HCT116 (cell line): Measurements from ENCODE around the gene RFPL2. TPM values are rescaled to one million over a fixed set of nuclear protein-coding genes. Genes with fewer than 3 reads are reported as not detected.

Experiments
- ATAC-seq: fragments of 200-7000 bp; cut with Tn5 transposase; 2 replicates; pipeline ENCODE4 v1.9.1; 2020; ENCODE audit warnings: mild to moderate bottlenecking, moderate library complexity
- BruUV-seq: library from RNA; stranded (reverse); fragments of 400-500 nt; replicated peaks from 2 replicates; lab custom pipeline; 2021; lab: Mats Ljungman, UMichigan
- CTCF ChIA-PET: fragments of 300-600 bp; sonication (Branson Sonifier 250); formaldehyde crosslinking; loops from one replicate; lab custom pipeline; 2021; ENCODE audit warnings: antibody characterized with exemption; lab: Charles Lee
- POLR2A ChIA-PET: fragments of 300-600, 350-600 bp; sonication (Branson Sonifier 250); formaldehyde crosslinking; loops from one replicate; lab custom pipeline; 2021; ENCODE audit warnings: antibody characterized with exemption; lab: Charles Lee
- RAD21 ChIA-PET, 2 experiments: fragments of 300-600 bp; sonication (Branson Sonifier 250); formaldehyde crosslinking; loops; one replicate each; lab custom pipeline; 2023; ENCODE audit warnings: low total read pairs in 2 of 2; ENCODE audit not compliant: uncharacterized antibody in 2 of 2, unreplicated experiment in 2 of 2, low non-redundant PET in 1 of 2; lab: Charles Lee
- DNase-seq: peaks from one replicate; pipeline ENCODE4 v3.0.0-alpha.2; 2010; ENCODE audit warnings: low read depth, low spot score
- H2AFZ ChIP-seq: fragments of 200-600 bp; shearing (Covaris generic), sonication (generic); 2 replicates; pipeline ENCODE4 v1.6.1; 2017; ENCODE audit warnings: low read depth, mixed run types, mixed read lengths, antibody characterized with exemption, low read length; ENCODE audit not compliant: poor library complexity, severe bottlenecking
- H3K27ac ChIP-seq: 2 replicates; pipeline ENCODE4 v1.5.1; 2012; ENCODE audit warnings: low read depth, low read length
- H3K27me3 ChIP-seq: fragments of 200-600 bp; sonication (generic); 2 replicates; pipeline ENCODE4 v1.6.1; 2016; ENCODE audit warnings: mixed run types, low read length, mixed read lengths; ENCODE audit not compliant: insufficient read depth
- H3K36me3 ChIP-seq, 2 experiments: fragments of 200-500 bp in 1 of 2; fragments of 200-600 bp in 1 of 2; sonication (Bioruptor generic) in 1 of 2; sonication (generic) in 1 of 2; 2 replicates each; pipeline versions ENCODE4 v1.5.1 to v1.6.1; 2014 to 2016; ENCODE audit warnings: low read length in 2 of 2, inconsistent platforms in 1 of 2, mixed read lengths in 1 of 2, mixed run types in 1 of 2; ENCODE audit not compliant: insufficient read depth in 2 of 2, control insufficient read depth in 1 of 2
- H3K4me1 ChIP-seq, 2 experiments: fragments of 200-600 bp in 1 of 2; sonication (generic) in 1 of 2; 2 replicates each; pipeline versions ENCODE4 v1.5.1 to v1.6.1; 2012 to 2017; ENCODE audit warnings: low read length in 2 of 2, inconsistent platforms in 1 of 2, mild to moderate bottlenecking in 1 of 2, mixed read lengths in 1 of 2, mixed run types in 1 of 2, moderate library complexity in 1 of 2; ENCODE audit not compliant: insufficient read depth in 2 of 2, control insufficient read depth in 1 of 2
- H3K4me2 ChIP-seq: fragments of 200-600 bp; sonication (generic); 2 replicates; pipeline ENCODE4 v1.6.1; 2017; ENCODE audit warnings: mixed run types, low read length, mixed read lengths
- H3K4me3 ChIP-seq, 2 experiments: fragments of 200-600 bp in 1 of 2; sonication (generic) in 1 of 2; replicated peaks in 1 of 2; 2 replicates each; pipeline ENCODE4 v1.5.1; 2011 to 2016; ENCODE audit warnings: low read length in 2 of 2, control low read depth in 1 of 2, low read depth in 1 of 2, mild to moderate bottlenecking in 1 of 2, mixed read lengths in 1 of 2, mixed run types in 1 of 2
- H3K79me2 ChIP-seq: fragments of 200-600 bp; sonication (generic); 2 replicates; pipeline ENCODE4 v1.6.1; 2017; ENCODE audit warnings: mild to moderate bottlenecking, mixed run types, low read length, moderate library complexity, mixed read lengths; ENCODE audit not compliant: insufficient read depth
- H3K9ac ChIP-seq: fragments of 200-600 bp; sonication (generic); 2 replicates; pipeline ENCODE4 v1.6.1; 2016; ENCODE audit warnings: low read length, mixed read lengths
- H3K9me2 ChIP-seq: fragments of 200-600 bp; sonication (generic), shearing (Covaris generic); 2 replicates; pipeline ENCODE4 v1.6.1; 2017; ENCODE audit warnings: mixed run types, mild to moderate bottlenecking, moderate library complexity; ENCODE audit not compliant: insufficient read depth
- H3K9me3 ChIP-seq, 2 experiments: fragments of 200-500 bp in 1 of 2; fragments of 200-600 bp in 1 of 2; sonication (Bioruptor generic) in 1 of 2; sonication (generic) in 1 of 2; 2 replicates each; pipeline ENCODE4 v1.6.1; 2014 to 2017; ENCODE audit warnings: low read length in 2 of 2, mixed read lengths in 2 of 2, inconsistent platforms in 1 of 2, low read depth in 1 of 2, mild to moderate bottlenecking in 1 of 2, mixed run types in 1 of 2, moderate library complexity in 1 of 2; ENCODE audit not compliant: control insufficient read depth in 1 of 2, insufficient read depth in 1 of 2
- H4K20me1 ChIP-seq: fragments of 200-600 bp; sonication (generic), shearing (Covaris generic); 2 replicates; pipeline ENCODE4 v1.6.1; 2017; ENCODE audit warnings: mixed run types, mild to moderate bottlenecking, moderate library complexity; ENCODE audit not compliant: insufficient read depth
- CEBPB ChIP-seq: IDR thresholded peaks from 2 replicates; pipeline ENCODE4 v1.6.1; 2012; ENCODE audit warnings: low read depth
- ELF1 ChIP-seq: IDR thresholded peaks from 2 replicates; pipeline ENCODE4 v1.6.1; 2012; ENCODE audit warnings: low read depth, borderline replicate concordance
- EZH2 ChIP-seq: fragments of 200-600 bp; sonication (generic); IDR thresholded peaks from 2 replicates; pipeline ENCODE4 v1.6.1; 2017; ENCODE audit warnings: antibody characterized with exemption, mixed run types
- FOSL1 ChIP-seq: IDR thresholded peaks from 2 replicates; pipeline ENCODE4 v1.6.1; 2012; ENCODE audit warnings: low read depth
- JUND ChIP-seq: IDR thresholded peaks from 2 replicates; pipeline ENCODE4 v1.6.1; 2012
- POLR2AphosphoS5 ChIP-seq: IDR thresholded peaks from 2 replicates; pipeline ENCODE4 v1.6.1; 2011; ENCODE audit warnings: mild to moderate bottlenecking, low read depth, low read length, moderate library complexity
- SIN3A ChIP-seq: IDR thresholded peaks from 2 replicates; pipeline ENCODE4 v1.6.1; 2012; ENCODE audit warnings: low read depth
- SP1 ChIP-seq: IDR thresholded peaks from 2 replicates; pipeline ENCODE4 v1.6.1; 2012; ENCODE audit warnings: low read depth
- SRF ChIP-seq: IDR thresholded peaks from 2 replicates; pipeline ENCODE4 v1.6.1; 2012; ENCODE audit warnings: low read depth
- YY1 ChIP-seq: IDR thresholded peaks from 2 replicates; pipeline ENCODE4 v1.6.1; 2011; ENCODE audit warnings: low read length, low read depth, moderate library complexity, mild to moderate bottlenecking; ENCODE audit not compliant: insufficient replicate concordance; ENCODE audit errors: extremely low read depth
- ZFX ChIP-seq: fragments of 450-650 bp; IDR thresholded peaks from 2 replicates; pipeline ENCODE4 v1.6.1; 2017
- ZNF274 ChIP-seq: fragments of 200-500 bp; sonication (Bioruptor generic); IDR thresholded peaks from 2 replicates; pipeline ENCODE4 v1.6.1; 2014; ENCODE audit warnings: mild to moderate bottlenecking, low read depth, low read length, inconsistent platforms
- intact Hi-C: fragments of 100-400 bp; cut with micrococcal nuclease; formaldehyde crosslinking; loops from 2 replicates; pipeline ENCODE4 v1.10.0; 2022
- total RNA-seq: library from RNA; stranded (reverse); gene quantifications from one replicate; pipeline ENCODE4 v1.2.1, GENCODE V29; 2021; ENCODE audit not compliant: unreplicated experiment
- TF ChIP-seq, protein P1 (sequence below): IDR thresholded peaks from 2 replicates; pipeline ENCODE4 v1.6.1; 2012
- TF ChIP-seq, protein P2 (sequence below), 3 experiments: fragments of 200-600 bp in 1 of 3; sonication (generic) in 1 of 3; IDR thresholded peaks in 2 of 3; conservative IDR thresholded peaks in 1 of 3; 2 replicates each; pipeline ENCODE4 v1.5.1; 2012 to 2017; ENCODE audit warnings: low read depth in 2 of 3, low read length in 2 of 3, antibody characterized with exemption in 1 of 3, borderline replicate concordance in 1 of 3, control low read depth in 1 of 3, mild to moderate bottlenecking in 1 of 3, mixed read lengths in 1 of 3, mixed run types in 1 of 3, moderate library complexity in 1 of 3; ENCODE audit not compliant: insufficient read depth in 1 of 3
- TF ChIP-seq, protein P3 (sequence below): IDR thresholded peaks from 2 replicates; pipeline ENCODE4 v1.6.1; 2012; ENCODE audit warnings: low read depth
- TF ChIP-seq, protein P4 (sequence below): IDR thresholded peaks from 2 replicates; pipeline ENCODE4 v1.6.1; 2011; ENCODE audit warnings: mild to moderate bottlenecking, low read length, moderate library complexity; ENCODE audit not compliant: insufficient replicate concordance; ENCODE audit errors: extremely low read depth

The RFPL2 gene
- total RNA-seq, 1 experiment from 2014 or later = 0.61 TPM

DNA sequence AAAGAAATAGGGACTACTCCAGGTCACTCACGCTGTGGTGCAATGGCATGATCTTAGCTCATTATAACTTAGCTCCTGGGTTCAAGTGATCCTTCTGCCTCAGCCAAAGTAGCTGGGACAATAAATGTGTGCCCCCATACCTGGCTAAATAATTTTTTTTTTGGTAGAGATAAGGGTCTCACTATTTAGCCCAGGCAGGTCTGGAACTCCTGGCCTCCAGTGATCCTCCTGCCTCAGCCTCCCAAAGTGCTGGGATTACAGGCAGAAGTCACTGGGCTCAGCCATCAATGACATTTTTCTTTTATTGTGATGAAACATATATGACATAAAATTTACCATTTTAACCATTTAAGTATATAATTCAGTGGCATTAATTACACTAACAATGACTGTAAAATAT, 39.7 kb upstream of the RFPL2 start:
- Histone ChIP-seq H3K4me2 (no peak overlapping the region), H3K27me3 (no peaks in the 10 kb centered on the region), H3K4me3 (no peak overlapping the region), H3K9me3 (no peaks in the 10 kb centered on the region), H3K9ac (no peak overlapping the region), H4K20me1 (no peaks in the 10 kb centered on the region), H3K9me2 (no peaks in the 10 kb centered on the region), H3K27ac (no peak overlapping the region), H3K79me2 (no peaks in the 10 kb centered on the region), H3K4me1 (peaks cover 0 to 3% of the 10 kb centered on the region in 2 experiments; a peak in 1 of 4 replicates), H3K36me3 (no peaks in the 10 kb centered on the region), H2AFZ (no peak overlapping the region)
- BruUV-seq = no TSS peak
- intact Hi-C loops = no loop called here
- RAD21 ChIA-PET = no interaction called here
- POLR2A ChIA-PET = no interaction called here
- TF ChIP-seq POLR2AphosphoS5 = no peak
- no peak for TF ChIP-seq CEBPB
- TF ChIP-seq, protein P1, sequence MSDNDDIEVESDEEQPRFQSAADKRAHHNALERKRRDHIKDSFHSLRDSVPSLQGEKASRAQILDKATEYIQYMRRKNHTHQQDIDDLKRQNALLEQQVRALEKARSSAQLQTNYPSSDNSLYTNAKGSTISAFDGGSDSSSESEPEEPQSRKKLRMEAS = no peak
- no peak for TF ChIP-seq JUND
- TF ChIP-seq ELF1 = no peak
- no peak for TF ChIP-seq SRF
- TF ChIP-seq ZFX = no peak
- TF ChIP-seq, protein P2, sequence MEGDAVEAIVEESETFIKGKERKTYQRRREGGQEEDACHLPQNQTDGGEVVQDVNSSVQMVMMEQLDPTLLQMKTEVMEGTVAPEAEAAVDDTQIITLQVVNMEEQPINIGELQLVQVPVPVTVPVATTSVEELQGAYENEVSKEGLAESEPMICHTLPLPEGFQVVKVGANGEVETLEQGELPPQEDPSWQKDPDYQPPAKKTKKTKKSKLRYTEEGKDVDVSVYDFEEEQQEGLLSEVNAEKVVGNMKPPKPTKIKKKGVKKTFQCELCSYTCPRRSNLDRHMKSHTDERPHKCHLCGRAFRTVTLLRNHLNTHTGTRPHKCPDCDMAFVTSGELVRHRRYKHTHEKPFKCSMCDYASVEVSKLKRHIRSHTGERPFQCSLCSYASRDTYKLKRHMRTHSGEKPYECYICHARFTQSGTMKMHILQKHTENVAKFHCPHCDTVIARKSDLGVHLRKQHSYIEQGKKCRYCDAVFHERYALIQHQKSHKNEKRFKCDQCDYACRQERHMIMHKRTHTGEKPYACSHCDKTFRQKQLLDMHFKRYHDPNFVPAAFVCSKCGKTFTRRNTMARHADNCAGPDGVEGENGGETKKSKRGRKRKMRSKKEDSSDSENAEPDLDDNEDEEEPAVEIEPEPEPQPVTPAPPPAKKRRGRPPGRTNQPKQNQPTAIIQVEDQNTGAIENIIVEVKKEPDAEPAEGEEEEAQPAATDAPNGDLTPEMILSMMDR (IDR thresholded peaks at IDR 0.05 in 2 of 3, conservative IDR thresholded peaks at IDR 0.05 in 1 of 3; ENCODE audit: borderline replicate concordance in 1 of 3, insufficient read depth in 1 of 3, low read depth in 2 of 3, low read length in 2 of 3) = no peak
- TF ChIP-seq SIN3A = no peak
- no peak for TF ChIP-seq ZNF274
- no peak for TF ChIP-seq EZH2
- no peak for TF ChIP-seq SP1
- TF ChIP-seq, protein P3, sequence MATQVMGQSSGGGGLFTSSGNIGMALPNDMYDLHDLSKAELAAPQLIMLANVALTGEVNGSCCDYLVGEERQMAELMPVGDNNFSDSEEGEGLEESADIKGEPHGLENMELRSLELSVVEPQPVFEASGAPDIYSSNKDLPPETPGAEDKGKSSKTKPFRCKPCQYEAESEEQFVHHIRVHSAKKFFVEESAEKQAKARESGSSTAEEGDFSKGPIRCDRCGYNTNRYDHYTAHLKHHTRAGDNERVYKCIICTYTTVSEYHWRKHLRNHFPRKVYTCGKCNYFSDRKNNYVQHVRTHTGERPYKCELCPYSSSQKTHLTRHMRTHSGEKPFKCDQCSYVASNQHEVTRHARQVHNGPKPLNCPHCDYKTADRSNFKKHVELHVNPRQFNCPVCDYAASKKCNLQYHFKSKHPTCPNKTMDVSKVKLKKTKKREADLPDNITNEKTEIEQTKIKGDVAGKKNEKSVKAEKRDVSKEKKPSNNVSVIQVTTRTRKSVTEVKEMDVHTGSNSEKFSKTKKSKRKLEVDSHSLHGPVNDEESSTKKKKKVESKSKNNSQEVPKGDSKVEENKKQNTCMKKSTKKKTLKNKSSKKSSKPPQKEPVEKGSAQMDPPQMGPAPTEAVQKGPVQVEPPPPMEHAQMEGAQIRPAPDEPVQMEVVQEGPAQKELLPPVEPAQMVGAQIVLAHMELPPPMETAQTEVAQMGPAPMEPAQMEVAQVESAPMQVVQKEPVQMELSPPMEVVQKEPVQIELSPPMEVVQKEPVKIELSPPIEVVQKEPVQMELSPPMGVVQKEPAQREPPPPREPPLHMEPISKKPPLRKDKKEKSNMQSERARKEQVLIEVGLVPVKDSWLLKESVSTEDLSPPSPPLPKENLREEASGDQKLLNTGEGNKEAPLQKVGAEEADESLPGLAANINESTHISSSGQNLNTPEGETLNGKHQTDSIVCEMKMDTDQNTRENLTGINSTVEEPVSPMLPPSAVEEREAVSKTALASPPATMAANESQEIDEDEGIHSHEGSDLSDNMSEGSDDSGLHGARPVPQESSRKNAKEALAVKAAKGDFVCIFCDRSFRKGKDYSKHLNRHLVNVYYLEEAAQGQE = no peak
- TF ChIP-seq YY1 = no peak
- TF ChIP-seq, protein P4, sequence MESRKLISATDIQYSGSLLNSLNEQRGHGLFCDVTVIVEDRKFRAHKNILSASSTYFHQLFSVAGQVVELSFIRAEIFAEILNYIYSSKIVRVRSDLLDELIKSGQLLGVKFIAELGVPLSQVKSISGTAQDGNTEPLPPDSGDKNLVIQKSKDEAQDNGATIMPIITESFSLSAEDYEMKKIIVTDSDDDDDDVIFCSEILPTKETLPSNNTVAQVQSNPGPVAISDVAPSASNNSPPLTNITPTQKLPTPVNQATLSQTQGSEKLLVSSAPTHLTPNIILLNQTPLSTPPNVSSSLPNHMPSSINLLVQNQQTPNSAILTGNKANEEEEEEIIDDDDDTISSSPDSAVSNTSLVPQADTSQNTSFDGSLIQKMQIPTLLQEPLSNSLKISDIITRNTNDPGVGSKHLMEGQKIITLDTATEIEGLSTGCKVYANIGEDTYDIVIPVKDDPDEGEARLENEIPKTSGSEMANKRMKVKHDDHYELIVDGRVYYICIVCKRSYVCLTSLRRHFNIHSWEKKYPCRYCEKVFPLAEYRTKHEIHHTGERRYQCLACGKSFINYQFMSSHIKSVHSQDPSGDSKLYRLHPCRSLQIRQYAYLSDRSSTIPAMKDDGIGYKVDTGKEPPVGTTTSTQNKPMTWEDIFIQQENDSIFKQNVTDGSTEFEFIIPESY = no peak
- no peak for TF ChIP-seq FOSL1
- CTCF ChIA-PET = no interaction called here
- DNase-seq (no peak), ATAC-seq (no peak)
